Brain microvascular endothelial cell (primary cell): ENCODE measurements around the gene DHTKD1.
"Not testable (repeated sequence)": the region's sequence is repeated elsewhere in the genome, so short reads cannot be mapped to it uniquely, and the experiment has no call there.

Experiments
- DNase-seq: peaks from one replicate; pipeline ENCODE4 v3.0.0-alpha.2; 2020
- H3K27ac ChIP-seq: fragments of 250-450 bp; sonication (Bioruptor Pico); 2 replicates; pipeline ENCODE4 v1.5.1; 2020; ENCODE audit warnings: mild to moderate bottlenecking, moderate library complexity
- H3K27me3 ChIP-seq: fragments of 250-450 bp; sonication (Bioruptor Pico); replicated peaks from 2 replicates; pipeline ENCODE4 v1.5.1; 2020; ENCODE audit warnings: mild to moderate bottlenecking
- H3K36me3 ChIP-seq: fragments of 250-450 bp; sonication (Bioruptor Pico); replicated peaks from 2 replicates; pipeline ENCODE4 v1.5.1; 2020; ENCODE audit warnings: mild to moderate bottlenecking
- H3K4me3 ChIP-seq: 2 replicates; pipeline ENCODE4 v1.5.1; 2011; ENCODE audit warnings: low read depth, mild to moderate bottlenecking, control low read depth, low read length, moderate library complexity
- in situ Hi-C: cut with HindIII; loops from 2 replicates; pipeline ENCODE4 v1.10.0; 2017; ENCODE audit warnings: low sequenced_read_pairs, low pct_ligation_motif_present
- TF ChIP-seq, protein P1 (sequence below): IDR thresholded peaks from 2 replicates; pipeline ENCODE4 v1.5.1; 2011; ENCODE audit warnings: low read depth, mild to moderate bottlenecking, moderate library complexity, low read length, control low read depth, inconsistent platforms; ENCODE audit errors: missing control alignments

DHTKD1 gene

GRCh38 chr10:12055732-12056131 lies 13.0 kb upstream of the DHTKD1 start:
- Histone ChIP-seq H3K27me3 (no peaks in the 10 kb centered on the region), H3K36me3 (no peaks in the 10 kb centered on the region), H3K4me3 (no peak overlapping the region), H3K27ac (no peak overlapping the region)
- in situ Hi-C loops = no loop called here
- DNase-seq = no peak
- TF ChIP-seq, protein P1, sequence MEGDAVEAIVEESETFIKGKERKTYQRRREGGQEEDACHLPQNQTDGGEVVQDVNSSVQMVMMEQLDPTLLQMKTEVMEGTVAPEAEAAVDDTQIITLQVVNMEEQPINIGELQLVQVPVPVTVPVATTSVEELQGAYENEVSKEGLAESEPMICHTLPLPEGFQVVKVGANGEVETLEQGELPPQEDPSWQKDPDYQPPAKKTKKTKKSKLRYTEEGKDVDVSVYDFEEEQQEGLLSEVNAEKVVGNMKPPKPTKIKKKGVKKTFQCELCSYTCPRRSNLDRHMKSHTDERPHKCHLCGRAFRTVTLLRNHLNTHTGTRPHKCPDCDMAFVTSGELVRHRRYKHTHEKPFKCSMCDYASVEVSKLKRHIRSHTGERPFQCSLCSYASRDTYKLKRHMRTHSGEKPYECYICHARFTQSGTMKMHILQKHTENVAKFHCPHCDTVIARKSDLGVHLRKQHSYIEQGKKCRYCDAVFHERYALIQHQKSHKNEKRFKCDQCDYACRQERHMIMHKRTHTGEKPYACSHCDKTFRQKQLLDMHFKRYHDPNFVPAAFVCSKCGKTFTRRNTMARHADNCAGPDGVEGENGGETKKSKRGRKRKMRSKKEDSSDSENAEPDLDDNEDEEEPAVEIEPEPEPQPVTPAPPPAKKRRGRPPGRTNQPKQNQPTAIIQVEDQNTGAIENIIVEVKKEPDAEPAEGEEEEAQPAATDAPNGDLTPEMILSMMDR = no peak

DNA sequence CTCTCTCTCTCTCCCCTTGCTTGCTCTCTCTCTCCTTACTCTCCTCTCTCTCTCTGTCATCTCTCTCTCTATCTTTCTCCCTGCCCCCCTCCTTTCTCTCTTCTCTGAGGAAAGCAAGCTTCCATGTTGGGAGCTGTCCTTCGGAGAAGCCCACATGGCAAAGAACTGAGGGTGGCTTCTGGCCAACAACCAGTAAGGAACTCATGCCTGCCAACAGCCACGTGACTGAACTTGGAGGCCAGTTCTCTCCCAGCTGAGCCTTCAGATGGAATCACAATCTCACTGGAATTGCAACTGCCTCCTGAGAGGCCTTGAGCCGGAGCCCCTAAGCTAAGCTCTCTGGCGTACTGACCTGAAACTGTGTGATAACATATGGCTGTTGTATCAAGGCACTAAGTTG lies 12.0 kb upstream of the DHTKD1 start:
- no peak overlapping the region for H3K4me3 ChIP-seq
- in situ Hi-C loops = no loop called here
- TF ChIP-seq, protein P1 = no peak
- no peak overlapping the region for H3K27ac ChIP-seq
- DNase-seq = no peak
- H3K36me3 ChIP-seq = no peaks in the 10 kb centered on the region
- no peaks in the 10 kb centered on the region for H3K27me3 ChIP-seq

DNA sequence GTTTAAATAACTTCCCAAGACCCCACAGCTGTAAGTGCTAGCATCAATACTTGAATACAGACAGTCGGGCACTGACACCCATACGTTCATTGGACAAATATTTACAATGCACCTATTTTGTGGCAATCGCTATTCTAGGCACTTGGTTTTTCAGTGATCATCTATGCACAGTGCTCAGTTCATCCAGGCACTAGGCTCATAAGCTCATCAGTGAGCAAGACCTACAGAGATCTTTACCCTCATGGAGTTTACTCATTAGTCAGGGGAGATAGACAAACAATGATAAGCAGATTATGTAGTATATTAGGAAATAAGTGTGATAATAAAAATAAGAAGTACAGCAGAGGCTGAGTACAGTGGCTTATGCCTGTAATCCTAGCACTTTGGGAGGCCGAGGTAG lies 7.6 kb upstream of the DHTKD1 start:
- TF ChIP-seq, protein P1 = no peak
- H3K36me3 ChIP-seq = no peaks in the 10 kb centered on the region
- in situ Hi-C loops = no loop called here
- H3K4me3 ChIP-seq = no peak overlapping the region
- no peak overlapping the region for H3K27ac ChIP-seq
- H3K27me3 ChIP-seq = no peaks in the 10 kb centered on the region
- no peak for DNase-seq

DNA sequence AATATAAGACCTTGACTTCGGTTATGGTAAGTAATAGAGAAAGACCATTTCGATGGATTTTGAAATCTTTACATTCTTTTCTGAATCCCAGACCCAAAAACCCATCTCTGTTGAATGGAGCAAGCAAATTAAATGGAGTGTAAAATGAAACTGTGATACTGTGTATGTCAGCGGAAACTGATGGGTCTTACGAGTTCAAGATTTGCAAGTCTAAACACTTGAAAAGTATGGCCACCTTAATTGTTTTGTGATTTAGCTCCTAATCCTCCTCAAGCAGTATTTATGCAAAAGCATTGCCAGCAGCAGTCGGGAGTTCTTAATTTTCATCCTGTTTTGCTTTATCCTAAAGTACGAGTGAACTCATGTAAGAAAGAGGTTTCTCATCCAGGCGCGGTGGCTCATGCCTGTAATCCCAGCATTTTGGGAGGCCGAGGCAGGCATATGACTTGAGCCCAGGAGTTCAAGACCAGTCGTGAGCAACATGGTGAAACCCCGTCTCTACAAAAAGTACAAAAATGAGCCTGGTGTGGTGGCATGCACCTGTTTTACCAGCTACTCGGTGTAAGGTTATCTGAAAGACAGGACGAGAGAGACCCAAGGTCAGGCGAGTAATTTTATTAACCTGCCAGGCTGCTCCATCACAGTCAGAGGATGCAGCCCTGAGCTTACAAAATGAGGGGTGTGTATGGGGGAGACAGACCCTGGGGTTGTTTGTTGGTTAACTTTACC lies 5.8 kb upstream of the DHTKD1 start:
- H3K27ac ChIP-seq = no peak overlapping the region
- DNase-seq = no peak
- H3K36me3 ChIP-seq = no peaks in the 10 kb centered on the region
- no peaks in the 10 kb centered on the region for H3K27me3 ChIP-seq
- no peak overlapping the region for H3K4me3 ChIP-seq
- in situ Hi-C loops = no loop called here
- TF ChIP-seq, protein P1 = no peak

GRCh38 chr10:12063483-12063818 lies 5.3 kb upstream of the DHTKD1 start:
- no peak overlapping the region for H3K4me3 ChIP-seq
- no peaks in the 10 kb centered on the region for H3K27me3 ChIP-seq
- TF ChIP-seq, protein P1 = no peak
- no peak overlapping the region for H3K27ac ChIP-seq
- DNase-seq = no peak
- in situ Hi-C loops = no loop called here
- H3K36me3 ChIP-seq = no peaks in the 10 kb centered on the region

DNA sequence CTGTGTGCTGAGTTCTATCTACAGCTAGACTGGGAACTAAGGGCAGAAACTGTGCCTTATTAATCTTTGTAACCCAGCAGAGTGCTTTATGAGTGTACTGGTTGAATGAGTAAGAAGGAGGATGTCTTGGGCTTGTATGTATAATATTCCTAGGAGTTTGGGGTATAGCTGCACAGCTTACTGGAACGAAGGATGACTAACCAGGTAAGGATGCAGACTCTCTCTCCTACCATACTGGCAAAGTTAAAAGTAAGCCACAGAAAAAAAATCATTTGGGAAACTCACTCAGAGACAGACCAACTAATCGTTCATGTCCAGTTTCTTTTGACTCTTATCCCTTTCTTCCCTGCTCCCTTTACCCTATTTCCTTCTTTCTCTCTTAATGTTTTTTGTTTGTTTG lies 1.4 kb upstream of the DHTKD1 start:
- TF ChIP-seq, protein P1 = no peak
- in situ Hi-C loops = no loop called here
- Histone ChIP-seq H3K27me3 (no peaks in the 10 kb centered on the region), H3K4me3 (no peak overlapping the region), H3K27ac (peak overlapping the region; percentile 48), H3K36me3 (no peaks in the 10 kb centered on the region)
- DNase-seq = peak; percentile 69

DNA sequence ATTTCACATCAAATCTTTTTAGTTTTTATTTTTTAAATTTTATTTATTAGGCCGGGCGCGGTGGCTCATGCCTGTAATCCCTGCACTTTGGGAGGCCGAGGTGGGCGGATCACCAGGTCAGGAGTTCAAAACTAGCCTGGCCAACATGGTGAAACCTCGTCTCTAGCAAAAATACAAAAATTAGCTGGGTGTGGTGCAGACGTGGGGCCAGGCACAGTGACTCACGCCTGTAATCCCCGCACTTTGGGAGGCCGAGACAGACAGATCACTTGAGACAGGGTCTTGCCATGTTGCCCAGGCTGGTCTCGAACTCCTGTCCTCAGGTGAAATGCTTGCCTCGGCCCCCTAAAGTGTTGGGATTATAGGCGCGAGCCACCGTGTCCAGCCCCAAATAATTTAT lies 2.7 kb downstream of the DHTKD1 start:
- H3K27me3 ChIP-seq, H3K4me3 ChIP-seq, in situ Hi-C loops, H3K36me3 ChIP-seq: not testable (repeated sequence)
- peak; percentile 53 for DNase-seq
- H3K27ac ChIP-seq = peak overlapping the region; percentile 88
